ENCODE results near the gene CDH12.

DNA sequence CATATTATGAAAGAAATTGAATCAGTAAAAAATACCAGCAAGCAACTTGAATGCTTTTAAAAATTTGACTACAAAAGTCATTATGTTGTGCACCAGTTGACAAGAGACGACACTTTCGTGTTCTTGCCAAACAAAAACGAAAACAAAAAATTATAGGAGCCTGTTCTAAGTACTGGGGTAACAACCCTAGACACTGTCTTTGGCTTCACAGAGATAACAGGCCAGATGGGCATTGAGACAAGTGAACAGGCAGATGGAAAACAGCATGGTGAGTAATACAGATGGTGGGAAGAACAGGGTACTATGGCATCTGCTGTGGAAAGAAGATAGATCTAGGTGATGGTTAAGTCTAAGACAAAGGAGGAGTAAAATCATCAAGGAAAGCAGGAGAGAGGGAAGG, 99.0 kb downstream of the CDH12 start:
- TF ChIP-seq HOXB5 (CRISPR knock-in tag; IDR thresholded peaks at IDR 0.05) (no peak), MYC (IDR thresholded peaks at IDR 0.05; ENCODE audit: borderline replicate concordance, low read length) (no peak), FOXS1 (CRISPR knock-in tag; IDR thresholded peaks at IDR 0.05) (no peak), POLR2A (IDR thresholded peaks at IDR 0.05; ENCODE audit: low read length) (no peak), CBX8 (IDR thresholded peaks at IDR 0.05) (no peak), MAFK (IDR thresholded peaks at IDR 0.05; ENCODE audit: partially characterized antibody) (no peak), SMC3 (IDR thresholded peaks at IDR 0.05) (no peak), ZFP36 (IDR thresholded peaks at IDR 0.05; ENCODE audit: borderline replicate concordance, partially characterized antibody) (no peak)
- TF ChIP-seq, protein P1, sequence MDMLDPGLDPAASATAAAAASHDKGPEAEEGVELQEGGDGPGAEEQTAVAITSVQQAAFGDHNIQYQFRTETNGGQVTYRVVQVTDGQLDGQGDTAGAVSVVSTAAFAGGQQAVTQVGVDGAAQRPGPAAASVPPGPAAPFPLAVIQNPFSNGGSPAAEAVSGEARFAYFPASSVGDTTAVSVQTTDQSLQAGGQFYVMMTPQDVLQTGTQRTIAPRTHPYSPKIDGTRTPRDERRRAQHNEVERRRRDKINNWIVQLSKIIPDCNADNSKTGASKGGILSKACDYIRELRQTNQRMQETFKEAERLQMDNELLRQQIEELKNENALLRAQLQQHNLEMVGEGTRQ (IDR thresholded peaks at IDR 0.05) = no peak
- TF ChIP-seq, protein P2, sequence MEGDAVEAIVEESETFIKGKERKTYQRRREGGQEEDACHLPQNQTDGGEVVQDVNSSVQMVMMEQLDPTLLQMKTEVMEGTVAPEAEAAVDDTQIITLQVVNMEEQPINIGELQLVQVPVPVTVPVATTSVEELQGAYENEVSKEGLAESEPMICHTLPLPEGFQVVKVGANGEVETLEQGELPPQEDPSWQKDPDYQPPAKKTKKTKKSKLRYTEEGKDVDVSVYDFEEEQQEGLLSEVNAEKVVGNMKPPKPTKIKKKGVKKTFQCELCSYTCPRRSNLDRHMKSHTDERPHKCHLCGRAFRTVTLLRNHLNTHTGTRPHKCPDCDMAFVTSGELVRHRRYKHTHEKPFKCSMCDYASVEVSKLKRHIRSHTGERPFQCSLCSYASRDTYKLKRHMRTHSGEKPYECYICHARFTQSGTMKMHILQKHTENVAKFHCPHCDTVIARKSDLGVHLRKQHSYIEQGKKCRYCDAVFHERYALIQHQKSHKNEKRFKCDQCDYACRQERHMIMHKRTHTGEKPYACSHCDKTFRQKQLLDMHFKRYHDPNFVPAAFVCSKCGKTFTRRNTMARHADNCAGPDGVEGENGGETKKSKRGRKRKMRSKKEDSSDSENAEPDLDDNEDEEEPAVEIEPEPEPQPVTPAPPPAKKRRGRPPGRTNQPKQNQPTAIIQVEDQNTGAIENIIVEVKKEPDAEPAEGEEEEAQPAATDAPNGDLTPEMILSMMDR (IDR thresholded peaks at IDR 0.05) = no peak
- TF ChIP-seq, protein P3, sequence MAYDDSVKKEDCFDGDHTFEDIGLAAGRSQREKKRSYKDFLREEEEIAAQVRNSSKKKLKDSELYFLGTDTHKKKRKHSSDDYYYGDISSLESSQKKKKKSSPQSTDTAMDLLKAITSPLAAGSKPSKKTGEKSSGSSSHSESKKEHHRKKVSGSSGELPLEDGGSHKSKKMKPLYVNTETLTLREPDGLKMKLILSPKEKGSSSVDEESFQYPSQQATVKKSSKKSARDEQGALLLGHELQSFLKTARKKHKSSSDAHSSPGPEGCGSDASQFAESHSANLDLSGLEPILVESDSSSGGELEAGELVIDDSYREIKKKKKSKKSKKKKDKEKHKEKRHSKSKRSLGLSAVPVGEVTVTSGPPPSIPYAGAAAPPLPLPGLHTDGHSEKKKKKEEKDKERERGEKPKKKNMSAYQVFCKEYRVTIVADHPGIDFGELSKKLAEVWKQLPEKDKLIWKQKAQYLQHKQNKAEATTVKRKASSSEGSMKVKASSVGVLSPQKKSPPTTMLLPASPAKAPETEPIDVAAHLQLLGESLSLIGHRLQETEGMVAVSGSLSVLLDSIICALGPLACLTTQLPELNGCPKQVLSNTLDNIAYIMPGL (CRISPR knock-in tag; IDR thresholded peaks at IDR 0.05; ENCODE audit: borderline replicate concordance) = no peak
